PC-9 (cell line): ENCODE data around the gene FBN1. TPM values are rescaled to one million over a fixed set of nuclear protein-coding genes. Genes with fewer than 3 reads are reported as not detected.

Experiments
- BruUV-seq: library from RNA; stranded (reverse); fragments of 400-500 nt; replicated peaks from 2 replicates; lab custom pipeline; 2021; lab: Mats Ljungman, UMichigan
- CTCF ChIA-PET: fragments of 300-600 bp; sonication (Branson Sonifier 250); formaldehyde crosslinking; loops from one replicate; lab custom pipeline; 2022; ENCODE audit warnings: antibody characterized with exemption; lab: Charles Lee
- POLR2A ChIA-PET: fragments of 300-600 bp; sonication (Branson Sonifier 250); formaldehyde crosslinking; loops from one replicate; lab custom pipeline; 2022; ENCODE audit warnings: antibody characterized with exemption; ENCODE audit not compliant: unreplicated experiment; lab: Charles Lee
- DNase-seq, 2 experiments: peaks; one replicate each; pipeline versions ENCODE4 v3.0.0 to v3.0.0-alpha.2; 2015 to 2022; ENCODE audit warnings: mixed read lengths in 1 of 2
- H2AFZ ChIP-seq: fragments of 200-600 bp; sonication (generic); 2 replicates; pipeline ENCODE4 v1.8.1; 2017; ENCODE audit warnings: antibody characterized with exemption
- H3F3A ChIP-seq: fragments of 200-600 bp; sonication (generic); 2 replicates; pipeline ENCODE4 v1.8.1; 2017; ENCODE audit warnings: antibody characterized with exemption, mild to moderate bottlenecking, low read depth; ENCODE audit not compliant: insufficient read depth
- H3K27ac ChIP-seq: fragments of 200-600 bp; sonication (generic); 2 replicates; pipeline ENCODE4 v1.6.1; 2016; ENCODE audit warnings: mixed run types
- H3K27me3 ChIP-seq: fragments of 200-600 bp; sonication (generic); 2 replicates; pipeline ENCODE4 v1.6.1; 2016; ENCODE audit warnings: low read depth, mixed run types; ENCODE audit not compliant: insufficient read depth
- H3K36me3 ChIP-seq: fragments of 200-600 bp; sonication (generic); 2 replicates; pipeline ENCODE4 v1.6.1; 2016; ENCODE audit warnings: low read depth, mixed run types
- H3K4me1 ChIP-seq: fragments of 200-600 bp; sonication (generic); replicated peaks from 2 replicates; pipeline ENCODE4 v1.6.1; 2016; ENCODE audit warnings: mixed run types; ENCODE audit not compliant: insufficient read depth
- H3K4me2 ChIP-seq: fragments of 200-600 bp; sonication (generic); 2 replicates; pipeline ENCODE4 v1.6.1; 2017; ENCODE audit warnings: mixed run types
- H3K4me3 ChIP-seq: fragments of 200-600 bp; sonication (generic); 2 replicates; pipeline ENCODE4 v1.6.1; 2016; ENCODE audit warnings: mixed run types
- H3K79me2 ChIP-seq: fragments of 200-600 bp; sonication (generic); 2 replicates; pipeline ENCODE4 v1.6.1; 2017; ENCODE audit warnings: low read depth, mixed run types
- H3K9me2 ChIP-seq: fragments of 200-600 bp; sonication (generic); 2 replicates; pipeline ENCODE4 v1.8.1; 2017; ENCODE audit warnings: mild to moderate bottlenecking; ENCODE audit not compliant: insufficient read depth
- H3K9me3 ChIP-seq: fragments of 200-600 bp; sonication (generic); 2 replicates; pipeline ENCODE4 v1.8.1; 2016; ENCODE audit warnings: low read depth; ENCODE audit not compliant: insufficient read depth
- H4K20me1 ChIP-seq: fragments of 200-600 bp; sonication (generic); 2 replicates; pipeline ENCODE4 v1.8.1; 2017; ENCODE audit not compliant: insufficient read depth
- EZH2 ChIP-seq: fragments of 200-600 bp; sonication (generic); IDR thresholded peaks from 2 replicates; pipeline ENCODE4 v1.8.0; 2017; ENCODE audit warnings: antibody characterized with exemption, low read depth
- intact Hi-C: fragments of 100-400 bp; cut with micrococcal nuclease; formaldehyde crosslinking; loops from one replicate; pipeline ENCODE4 v1.10.0; 2022; ENCODE audit not compliant: unreplicated experiment
- total RNA-seq: library from RNA; stranded (reverse); gene quantifications from 2 replicates; pipeline ENCODE4 v1.2.3, GENCODE V29; 2021
- TF ChIP-seq, protein P1 (sequence below): fragments of 200-600 bp; sonication (generic); conservative IDR thresholded peaks from 2 replicates; pipeline ENCODE4 v1.6.1; 2017; ENCODE audit warnings: mixed run types, antibody characterized with exemption, mild to moderate bottlenecking, moderate library complexity

Gene FBN1
- total RNA-seq, 1 experiment from 2014 or later, result 1.3 TPM

DNA sequence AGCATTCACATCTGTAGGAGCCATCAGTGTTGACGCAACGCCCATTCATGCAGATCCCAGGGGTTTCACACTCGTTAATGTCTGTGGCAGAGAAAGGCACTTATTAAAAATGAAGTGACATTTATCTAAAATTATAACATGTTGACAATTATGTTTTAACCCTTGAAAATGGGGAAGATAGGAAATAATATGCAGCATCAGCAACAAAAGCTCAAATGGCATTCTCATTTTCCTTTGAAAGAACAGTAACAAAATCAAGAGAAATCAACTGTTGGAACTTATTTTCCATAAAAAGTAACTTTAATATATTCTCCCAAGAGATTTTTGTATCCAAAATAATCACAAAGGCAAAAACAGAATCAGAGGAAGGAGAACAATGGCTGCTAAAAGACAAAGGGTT is 140.4 kb downstream of the FBN1 start:
- H3K79me2 ChIP-seq, result no peaks in the 10 kb centered on the region
- H3K4me1 ChIP-seq, result no peaks in the 10 kb centered on the region
- H3K9me3 ChIP-seq, result no peaks in the 10 kb centered on the region
- ChIA-PET CTCF (no interaction called here), POLR2A (no interaction called here)
- intact Hi-C loops, result loop anchor here (10.0 kb wide), 1 partner anchor 140 kb away; the partner anchor contains the start of gene FBN1
- no TSS peak for BruUV-seq
- H3K27me3 ChIP-seq, result no peaks in the 10 kb centered on the region
- H3K4me2 ChIP-seq, result no peak overlapping the region
- TF ChIP-seq EZH2, result no peak
- TF ChIP-seq, protein P1, sequence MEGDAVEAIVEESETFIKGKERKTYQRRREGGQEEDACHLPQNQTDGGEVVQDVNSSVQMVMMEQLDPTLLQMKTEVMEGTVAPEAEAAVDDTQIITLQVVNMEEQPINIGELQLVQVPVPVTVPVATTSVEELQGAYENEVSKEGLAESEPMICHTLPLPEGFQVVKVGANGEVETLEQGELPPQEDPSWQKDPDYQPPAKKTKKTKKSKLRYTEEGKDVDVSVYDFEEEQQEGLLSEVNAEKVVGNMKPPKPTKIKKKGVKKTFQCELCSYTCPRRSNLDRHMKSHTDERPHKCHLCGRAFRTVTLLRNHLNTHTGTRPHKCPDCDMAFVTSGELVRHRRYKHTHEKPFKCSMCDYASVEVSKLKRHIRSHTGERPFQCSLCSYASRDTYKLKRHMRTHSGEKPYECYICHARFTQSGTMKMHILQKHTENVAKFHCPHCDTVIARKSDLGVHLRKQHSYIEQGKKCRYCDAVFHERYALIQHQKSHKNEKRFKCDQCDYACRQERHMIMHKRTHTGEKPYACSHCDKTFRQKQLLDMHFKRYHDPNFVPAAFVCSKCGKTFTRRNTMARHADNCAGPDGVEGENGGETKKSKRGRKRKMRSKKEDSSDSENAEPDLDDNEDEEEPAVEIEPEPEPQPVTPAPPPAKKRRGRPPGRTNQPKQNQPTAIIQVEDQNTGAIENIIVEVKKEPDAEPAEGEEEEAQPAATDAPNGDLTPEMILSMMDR, result no peak
- no peaks in the 10 kb centered on the region for H3F3A ChIP-seq
- DNase-seq, result no peak
- no peak overlapping the region for H3K27ac ChIP-seq
- H3K4me3 ChIP-seq, result no peak overlapping the region
- H3K36me3 ChIP-seq, result no peaks in the 10 kb centered on the region
- no peaks in the 10 kb centered on the region for H4K20me1 ChIP-seq
- no peak overlapping the region for H2AFZ ChIP-seq
- H3K9me2 ChIP-seq, result no peaks in the 10 kb centered on the region

DNA sequence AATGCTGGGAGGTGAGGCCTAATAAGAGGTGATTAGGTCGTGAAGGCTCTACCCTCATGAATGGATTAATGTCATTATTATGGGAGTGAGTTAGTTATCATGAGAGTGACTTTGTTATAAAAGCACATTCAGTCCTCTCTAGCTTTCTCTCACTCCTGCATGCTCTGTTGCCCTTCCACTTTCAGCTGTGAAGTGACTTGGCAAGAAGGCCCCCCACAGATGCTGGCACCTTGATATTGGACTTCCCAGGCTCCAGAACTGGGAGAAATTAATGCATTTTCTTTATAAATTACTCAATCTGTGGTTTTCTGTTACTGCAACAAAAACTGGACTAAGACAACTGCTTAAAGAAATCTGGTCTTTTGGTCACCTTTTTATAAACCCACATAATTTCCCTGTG is 144.3 kb downstream of the FBN1 start:
- H3F3A ChIP-seq, result no peaks in the 10 kb centered on the region
- intact Hi-C loops, result loop anchor here (10.0 kb wide), 1 partner anchor 144 kb away; the partner anchor contains the start of gene FBN1
- ChIA-PET POLR2A (interaction anchor here (0.5 kb wide), 1 partner anchor 1271 kb away, joined by 4 read pairs; no protein-coding TSS in a partner anchor), CTCF (no interaction called here)
- H3K36me3 ChIP-seq, result no peaks in the 10 kb centered on the region
- no peaks in the 10 kb centered on the region for H4K20me1 ChIP-seq
- H3K9me2 ChIP-seq, result no peaks in the 10 kb centered on the region
- no peak overlapping the region for H3K4me3 ChIP-seq
- H3K4me2 ChIP-seq, result no peak overlapping the region
- H2AFZ ChIP-seq, result no peak overlapping the region
- no peak overlapping the region for H3K27ac ChIP-seq
- TF ChIP-seq, protein P1, result no peak
- TF ChIP-seq EZH2, result no peak
- no peak for DNase-seq
- H3K9me3 ChIP-seq, result no peaks in the 10 kb centered on the region
- no peaks in the 10 kb centered on the region for H3K4me1 ChIP-seq
- no peaks in the 10 kb centered on the region for H3K27me3 ChIP-seq
- H3K79me2 ChIP-seq, result no peaks in the 10 kb centered on the region
- no TSS peak for BruUV-seq

DNA sequence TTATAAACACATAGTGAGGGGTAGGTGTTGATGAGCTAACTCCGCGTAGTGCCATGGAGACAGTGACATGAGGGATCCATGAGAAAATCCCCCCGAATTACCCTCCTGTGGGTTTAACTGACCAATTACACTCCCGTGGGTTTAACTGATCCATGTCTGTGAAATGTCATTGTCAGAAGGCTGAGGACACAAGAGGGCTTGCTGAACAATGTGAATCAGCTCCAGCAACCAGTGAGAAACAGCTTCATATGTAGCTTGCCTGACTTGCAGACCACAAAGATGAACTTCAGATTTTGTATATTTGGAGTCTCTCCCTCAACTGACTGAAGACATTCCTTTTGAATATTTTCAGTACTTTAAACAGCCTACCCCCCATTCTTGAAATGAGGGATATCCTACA is 144.9 kb downstream of the FBN1 start:
- H3K27ac ChIP-seq, result no peak overlapping the region
- H3K9me3 ChIP-seq, result no peaks in the 10 kb centered on the region
- BruUV-seq, result no TSS peak
- no peaks in the 10 kb centered on the region for H3K79me2 ChIP-seq
- H4K20me1 ChIP-seq, result no peaks in the 10 kb centered on the region
- TF ChIP-seq EZH2, result no peak
- TF ChIP-seq, protein P1, result no peak
- ChIA-PET CTCF (interaction anchor here (0.6 kb wide), 1 partner anchor 287 kb away, joined by 3 read pairs; no protein-coding TSS in a partner anchor), POLR2A (interaction anchor here (0.5 kb wide), 1 partner anchor 1271 kb away, joined by 4 read pairs; no protein-coding TSS in a partner anchor)
- no peaks in the 10 kb centered on the region for H3K9me2 ChIP-seq
- no peaks in the 10 kb centered on the region for H3K27me3 ChIP-seq
- H3K36me3 ChIP-seq, result no peaks in the 10 kb centered on the region
- no peaks in the 10 kb centered on the region for H3K4me1 ChIP-seq
- H3K4me2 ChIP-seq, result no peak overlapping the region
- intact Hi-C loops, result loop anchor here (10.0 kb wide), 1 partner anchor 144 kb away; the partner anchor contains the start of gene FBN1
- DNase-seq, result no peak
- no peak overlapping the region for H3K4me3 ChIP-seq
- no peak overlapping the region for H2AFZ ChIP-seq
- no peaks in the 10 kb centered on the region for H3F3A ChIP-seq
